Testis (tissue), 2 donors: ENCODE data around the gene DDX24.

Experiments
- CTCF ChIP-seq, 3 experiments: fragments of 450-650 bp in 2 of 3; fragments of 200-600 bp in 1 of 3; sonication (generic) in 1 of 3; IDR thresholded peaks; one replicate each; pipeline ENCODE4 v1.5.1; 2016 to 2019; ENCODE audit warnings: antibody characterized with exemption in 3 of 3, mild to moderate bottlenecking in 2 of 3, moderate library complexity in 1 of 3
- POLR2A ChIP-seq: fragments of 450-650 bp; IDR thresholded peaks from one replicate; pipeline ENCODE4 v1.6.1; 2017; ENCODE audit warnings: antibody characterized with exemption, mild to moderate bottlenecking, moderate library complexity

GRCh38 chr14:94059998-94060397 lies 21.0 kb downstream of the DDX24 start:
- no peak for TF ChIP-seq CTCF (IDR thresholded peaks at IDR 0.05)
- TF ChIP-seq POLR2A: no peak
